Kidney (tissue), 14 donors: ENCODE results near the gene C4orf50. TPM values are rescaled to one million over a fixed set of nuclear protein-coding genes. Genes with fewer than 3 reads are reported as not detected.

Experiments used
- DNase-seq, 5 donors: peaks; one replicate each; pipeline ENCODE4 v3.0.0-alpha.2; 2013 to 2020
- FAIRE-seq: peaks from 2 replicates; lab custom pipeline; 2012; peaks lifted over from hg19 to GRCh38; lab: Jason Lieb, UNC
- H3K27ac ChIP-seq, 2 donors: one replicate each; pipeline ENCODE4 v1.7.0; 2013; ENCODE audit warnings: low read depth in 2 of 2, low read length in 2 of 2, inconsistent platforms in 1 of 2
- H3K27me3 ChIP-seq: one replicate; pipeline ENCODE4 v1.7.1; 2013; ENCODE audit warnings: low read length, inconsistent platforms; ENCODE audit not compliant: control insufficient read depth, insufficient read depth
- H3K36me3 ChIP-seq, 3 donors: one replicate each; pipeline versions ENCODE4 v1.7.0 to v1.7.1; 2013; ENCODE audit warnings: low read length in 3 of 3, control low read depth in 1 of 3, inconsistent platforms in 1 of 3; ENCODE audit not compliant: insufficient read depth in 3 of 3, control insufficient read depth in 2 of 3
- H3K4me1 ChIP-seq, 3 donors: one replicate each; pipeline versions ENCODE4 v1.7.0 to v1.7.1; 2013; ENCODE audit warnings: low read length in 3 of 3, inconsistent platforms in 1 of 3, low read depth in 1 of 3; ENCODE audit not compliant: control insufficient read depth in 2 of 3, insufficient read depth in 2 of 3
- H3K4me3 ChIP-seq, 3 donors: one replicate each; pipeline versions ENCODE4 v1.7.0 to v1.8.1; 2013; ENCODE audit warnings: low read length in 3 of 3, control low read depth in 1 of 3, inconsistent platforms in 1 of 3
- H3K9ac ChIP-seq, 3 donors: one replicate each; pipeline versions ENCODE4 v1.7.0 to v1.7.1; 2013; ENCODE audit warnings: low read length in 3 of 3, control low read depth in 1 of 3, inconsistent platforms in 1 of 3
- H3K9me3 ChIP-seq, 3 donors: one replicate each; pipeline versions ENCODE4 v1.7.0 to v1.7.1; 2013; ENCODE audit warnings: low read length in 3 of 3, control low read depth in 1 of 3, inconsistent platforms in 1 of 3; ENCODE audit not compliant: control insufficient read depth in 2 of 3, insufficient read depth in 1 of 3
- intact Hi-C: fragments of 100-400 bp; cut with DNase I; formaldehyde crosslinking; loops from one replicate; pipeline ENCODE4 v1.11.1; 2022
- polyA plus RNA-seq: library from polyadenylated mRNA; stranded (reverse); fragments of 350-450 nt; fragmentation: Illumina TruSeq; extraction: RNeasy Lipid Tissue Mini Kit (QIAGEN cat#74804); gene quantifications from one replicate; pipeline ENCODE4 v1.2.3, GENCODE V29; 2014; ENCODE audit warnings: low read depth, low replicate concordance; ENCODE audit not compliant: insufficient read depth
- total RNA-seq: library from RNA; stranded (reverse); fragmentation: NEBNext Ultra II Directional; extraction: Animal tissue kit (Norgen Biotek cat#: 25700); gene quantifications from one replicate; pipeline ENCODE4 v1.2.1, GENCODE V29; 2021
- TF ChIP-seq, protein P1 (sequence below): IDR thresholded peaks from 3 replicates; pipeline ENCODE4 v1.5.1; 2012; ENCODE audit warnings: mild to moderate bottlenecking, moderate library complexity, borderline replicate concordance; ENCODE audit not compliant: insufficient read depth; ENCODE audit errors: extremely low read depth
- donor health status: control.
- donor health status: control.
- donor health status: control.
- donor health status: control.
- donor health status: control.
- donor health status: DM: yes; HTN: yes; CAD: no.
- donor health status: Normal renal cell carcinoma (clear cell type).

The C4orf50 gene
- total and polyA plus RNA-seq, 2 donors from 2014 or later, result 0.16 TPM; not detected in 1

- DNase-seq (peak; percentile 60 to 82 (median 64)), FAIRE-seq (peak; percentile 21)
- Histone ChIP-seq H3K4me3 (no peak overlapping the region), H3K27ac (no peak overlapping the region), H3K27me3 (no peaks in the 10 kb centered on the region), H3K4me1 (no peaks in the 10 kb centered on the region), H3K36me3 (no peaks in the 10 kb centered on the region), H3K9ac (no peak overlapping the region), H3K9me3 (no peaks in the 10 kb centered on the region)
- intact Hi-C loops, result no loop called here
- TF ChIP-seq, protein P1, sequence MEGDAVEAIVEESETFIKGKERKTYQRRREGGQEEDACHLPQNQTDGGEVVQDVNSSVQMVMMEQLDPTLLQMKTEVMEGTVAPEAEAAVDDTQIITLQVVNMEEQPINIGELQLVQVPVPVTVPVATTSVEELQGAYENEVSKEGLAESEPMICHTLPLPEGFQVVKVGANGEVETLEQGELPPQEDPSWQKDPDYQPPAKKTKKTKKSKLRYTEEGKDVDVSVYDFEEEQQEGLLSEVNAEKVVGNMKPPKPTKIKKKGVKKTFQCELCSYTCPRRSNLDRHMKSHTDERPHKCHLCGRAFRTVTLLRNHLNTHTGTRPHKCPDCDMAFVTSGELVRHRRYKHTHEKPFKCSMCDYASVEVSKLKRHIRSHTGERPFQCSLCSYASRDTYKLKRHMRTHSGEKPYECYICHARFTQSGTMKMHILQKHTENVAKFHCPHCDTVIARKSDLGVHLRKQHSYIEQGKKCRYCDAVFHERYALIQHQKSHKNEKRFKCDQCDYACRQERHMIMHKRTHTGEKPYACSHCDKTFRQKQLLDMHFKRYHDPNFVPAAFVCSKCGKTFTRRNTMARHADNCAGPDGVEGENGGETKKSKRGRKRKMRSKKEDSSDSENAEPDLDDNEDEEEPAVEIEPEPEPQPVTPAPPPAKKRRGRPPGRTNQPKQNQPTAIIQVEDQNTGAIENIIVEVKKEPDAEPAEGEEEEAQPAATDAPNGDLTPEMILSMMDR, result peak; percentile 89
These were observed 1.4 kb upstream of the C4orf50 start for GRCh38 chr4:6019316-6020263.

DNA sequence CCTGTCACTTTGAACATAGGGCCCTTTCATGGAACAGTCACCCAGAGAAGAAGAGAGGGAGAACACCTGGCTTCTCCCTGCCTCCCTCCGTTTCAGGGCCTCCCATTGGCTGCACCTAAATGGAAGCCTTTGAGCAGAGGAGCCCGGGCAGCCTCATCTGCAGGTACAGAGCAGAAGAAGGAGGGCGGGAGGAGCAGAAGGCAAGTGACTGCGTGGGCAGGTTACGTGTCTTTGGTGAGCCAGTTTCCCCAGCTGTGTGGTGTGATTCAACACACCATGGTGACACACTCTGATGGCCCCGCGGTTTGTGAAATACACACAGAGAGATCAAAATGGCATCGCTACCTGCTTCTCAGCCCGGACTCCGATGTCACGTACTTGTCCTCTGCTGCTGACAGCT, 431 bp downstream of the C4orf50 start:
- TF ChIP-seq, protein P1, result no peak
- Histone ChIP-seq H3K27ac (no peak overlapping the region), H3K4me3 (no peak overlapping the region), H3K9ac (no peak overlapping the region), H3K9me3 (no peaks in the 10 kb centered on the region), H3K4me1 (no peaks in the 10 kb centered on the region), H3K27me3 (no peaks in the 10 kb centered on the region), H3K36me3 (no peaks in the 10 kb centered on the region)
- intact Hi-C loops, result no loop called here
- FAIRE-seq, result no peak
- peak in 1 of 5 donors; percentile 37 for DNase-seq

GRCh38 chr4:6017030-6017429, 1.2 kb downstream of the C4orf50 start:
- Histone ChIP-seq H3K27ac (no peak overlapping the region), H3K27me3 (no peaks in the 10 kb centered on the region), H3K36me3 (no peaks in the 10 kb centered on the region), H3K9ac (no peak overlapping the region), H3K4me1 (no peaks in the 10 kb centered on the region), H3K9me3 (no peaks in the 10 kb centered on the region), H3K4me3 (no peak overlapping the region)
- FAIRE-seq (no peak), DNase-seq (no peak)
- TF ChIP-seq, protein P1, result no peak
- intact Hi-C loops, result no loop called here
